HepG2 (cell line): ENCODE data around the gene CLCNKA. TPM values are rescaled to one million over a fixed set of nuclear protein-coding genes. Genes with fewer than 3 reads are reported as not detected.
"Not testable (repeated sequence)": the region's sequence is repeated elsewhere in the genome, so short reads cannot be mapped to it uniquely, and the experiment has no call there.

Experiments used
- ATAC-seq: fragments of 200-7000 bp; cut with Tn5 transposase; 3 replicates; pipeline ENCODE4 v1.9.1; 2020; ENCODE audit warnings: mild to moderate bottlenecking, moderate library complexity
- BruUV-seq: library from RNA; stranded (reverse); fragments of 400-500 nt; replicated peaks from 2 replicates; lab custom pipeline; 2021; lab: Mats Ljungman, UMichigan
- CTCF ChIA-PET: fragments of 300-600 bp; formaldehyde crosslinking; extraction: SDS; loops from one replicate; lab custom pipeline; 2021; ENCODE audit warnings: low total read pairs, inconsistent platforms, low intra/inter-chr PET ratio; lab: Yijun Ruan, JAX
- POLR2A ChIA-PET: fragments of 350-600 bp; sonication (Branson Sonifier 250); formaldehyde crosslinking; loops from one replicate; lab custom pipeline; 2020; ENCODE audit warnings: antibody characterized with exemption, inconsistent platforms; lab: Yijun Ruan, JAX
- DNase-seq: peaks from one replicate; pipeline ENCODE4 v3.0.0-alpha.2; 2015; ENCODE audit warnings: low spot score
- FAIRE-seq: peaks from 3 replicates; lab custom pipeline; 2011; peaks lifted over from hg19 to GRCh38; lab: Jason Lieb, UNC
- H2AFZ ChIP-seq: one replicate; pipeline ENCODE4 v1.6.1; 2011; ENCODE audit warnings: low read length, inconsistent platforms
- H3K27ac ChIP-seq: fragments of 300-600 bp; 3 replicates; pipeline ENCODE4 v1.8.0; 2011; ENCODE audit warnings: mixed run types, mild to moderate bottlenecking, mixed read lengths, low read length, inconsistent platforms; ENCODE audit not compliant: insufficient read depth; ENCODE audit errors: extremely low read length
- H3K27me3 ChIP-seq, 2 experiments: fragments of 200-600 bp in 1 of 2; 2 replicates in 1 of 2; 3 replicates in 1 of 2; pipeline versions ENCODE4 v1.6.0 to v1.8.0; 2011; ENCODE audit warnings: low read length in 2 of 2, mild to moderate bottlenecking in 2 of 2, moderate library complexity in 2 of 2, inconsistent platforms in 1 of 2; ENCODE audit not compliant: insufficient read depth in 2 of 2, control insufficient read depth in 1 of 2
- H3K36me3 ChIP-seq, 2 experiments: fragments of 200-600 bp in 1 of 2; replicated peaks in 1 of 2; 2 replicates in 1 of 2; 3 replicates in 1 of 2; pipeline versions ENCODE4 v1.5.1 to v1.8.0; 2011; ENCODE audit warnings: low read length in 2 of 2, inconsistent platforms in 1 of 2; ENCODE audit not compliant: insufficient read depth in 2 of 2, control insufficient read depth in 1 of 2
- H3K4me1 ChIP-seq: 2 replicates; pipeline ENCODE4 v1.5.1; 2012; ENCODE audit warnings: low read length, inconsistent platforms; ENCODE audit not compliant: insufficient read depth
- H3K4me2 ChIP-seq: 2 replicates; pipeline ENCODE4 v1.6.0; 2011; ENCODE audit warnings: low read depth, low read length, inconsistent platforms
- H3K4me3 ChIP-seq, 3 experiments: fragments of 200-600 bp in 1 of 3; sonication (generic), shearing (Covaris generic) in 1 of 3; replicated peaks in 1 of 3; 2 replicates each; pipeline ENCODE4 v1.5.1; 2011 to 2016; ENCODE audit warnings: low read length in 3 of 3, inconsistent platforms in 2 of 3, low read depth in 2 of 3, mild to moderate bottlenecking in 2 of 3, control low read depth in 1 of 3, mixed read lengths in 1 of 3; ENCODE audit not compliant: insufficient read depth in 1 of 3
- H3K79me2 ChIP-seq: one replicate; pipeline ENCODE4 v1.6.1; 2011; ENCODE audit warnings: low read length, inconsistent platforms; ENCODE audit not compliant: insufficient read depth
- H3K9ac ChIP-seq: 2 replicates; pipeline ENCODE4 v1.6.0; 2011; ENCODE audit warnings: mild to moderate bottlenecking, low read depth, low read length, inconsistent platforms; ENCODE audit not compliant: insufficient read depth
- H3K9me3 ChIP-seq: 2 replicates; pipeline ENCODE4 v1.5.1; 2012; ENCODE audit warnings: mild to moderate bottlenecking, low read length
- H4K20me1 ChIP-seq: 2 replicates; pipeline ENCODE4 v1.6.0; 2011; ENCODE audit warnings: inconsistent platforms, mild to moderate bottlenecking, low read length, moderate library complexity; ENCODE audit not compliant: insufficient read depth
- CREM ChIP-seq, 2 experiments: sonication (generic) in 1 of 2; formaldehyde crosslinking in 1 of 2; IDR thresholded peaks; 2 replicates each; pipeline versions ENCODE4 v1.4.0 to v1.6.1; 2016 to 2020; ENCODE audit warnings: antibody characterized with exemption in 1 of 2, mild to moderate bottlenecking in 1 of 2, missing genetic modification reagents in 1 of 2
- HBP1 ChIP-seq: IDR thresholded peaks from 2 replicates; pipeline ENCODE4 v1.6.1; 2016; ENCODE audit warnings: low read depth, control low read depth
- ISL2 ChIP-seq: sonication (generic); formaldehyde crosslinking; IDR thresholded peaks from 2 replicates; pipeline ENCODE4 v1.5.0; 2020; ENCODE audit warnings: missing genetic modification reagents
- KAT8 ChIP-seq: IDR thresholded peaks from 2 replicates; pipeline ENCODE4 v1.6.1; 2016; ENCODE audit warnings: missing genetic modification reagents, missing compliant biosample characterization
- YEATS4 ChIP-seq: sonication (generic); formaldehyde crosslinking; IDR thresholded peaks from 2 replicates; pipeline ENCODE4 v1.4.0; 2020; ENCODE audit warnings: missing genetic modification reagents, borderline replicate concordance
- ZSCAN5A ChIP-seq: sonication (generic); formaldehyde crosslinking; IDR thresholded peaks from 2 replicates; pipeline ENCODE4 v1.8.0; 2022; ENCODE audit warnings: mild to moderate bottlenecking, missing genetic modification reagents, borderline replicate concordance
- WGBS: methylation state at CpG from one replicate; pipeline ENCODE4 v1.1.6; 2017; ENCODE audit warnings: low lambda C conversion rate; 5-methylcytosine and 5-hydroxymethylcytosine counted together
- in situ Hi-C: cut with HindIII; loops from 2 replicates; pipeline ENCODE4 v1.10.0; 2017; ENCODE audit warnings: low pct_unique_long_range_greater_than_20kb; ENCODE audit not compliant: extremely low pct_ligation_motif_present
- intact Hi-C: fragments of 100-400 bp; cut with micrococcal nuclease; formaldehyde crosslinking; loops from one replicate; pipeline ENCODE4 v1.10.0; 2022; ENCODE audit not compliant: unreplicated experiment
- polyA plus RNA-seq, 8 experiments: library from polyadenylated mRNA; depleted of rRNA in 3 of 8; stranded (reverse) in 7 of 8; unstranded in 1 of 8; fragments of >200 nt; fragmentation: Illumina TruSeq in 4 of 8; extraction: Trizol in 4 of 8; gene quantifications; 2 replicates each; pipeline versions ENCODE4 v1.2.1 to v1.2.3, GENCODE V29; 2011 to 2016; ENCODE audit warnings: low read depth in 4 of 8, missing spikeins in 1 of 8, mixed read lengths in 1 of 8; ENCODE audit not compliant: insufficient read depth in 1 of 8
- total RNA-seq, 5 experiments: library from RNA; depleted of rRNA; stranded (reverse); fragments of >200 nt; fragmentation: Illumina TruSeq; extraction: Trizol; gene quantifications; 2 replicates each; pipeline ENCODE4 v1.2.3, GENCODE V29; 2016; ENCODE audit warnings: low read depth in 1 of 5
- TF ChIP-seq, protein P1 (sequence below): sonication (generic); formaldehyde crosslinking; IDR thresholded peaks from 2 replicates; pipeline ENCODE4; 2020; ENCODE audit warnings: missing genetic modification reagents, mild to moderate bottlenecking, borderline replicate concordance

Gene CLCNKA
- total and polyA plus RNA-seq, 2 of the 13 experiments (the other 11 are each of a cell fraction or from before 2014, with no cell fraction given), result 0.03 TPM; not detected in 1

DNA sequence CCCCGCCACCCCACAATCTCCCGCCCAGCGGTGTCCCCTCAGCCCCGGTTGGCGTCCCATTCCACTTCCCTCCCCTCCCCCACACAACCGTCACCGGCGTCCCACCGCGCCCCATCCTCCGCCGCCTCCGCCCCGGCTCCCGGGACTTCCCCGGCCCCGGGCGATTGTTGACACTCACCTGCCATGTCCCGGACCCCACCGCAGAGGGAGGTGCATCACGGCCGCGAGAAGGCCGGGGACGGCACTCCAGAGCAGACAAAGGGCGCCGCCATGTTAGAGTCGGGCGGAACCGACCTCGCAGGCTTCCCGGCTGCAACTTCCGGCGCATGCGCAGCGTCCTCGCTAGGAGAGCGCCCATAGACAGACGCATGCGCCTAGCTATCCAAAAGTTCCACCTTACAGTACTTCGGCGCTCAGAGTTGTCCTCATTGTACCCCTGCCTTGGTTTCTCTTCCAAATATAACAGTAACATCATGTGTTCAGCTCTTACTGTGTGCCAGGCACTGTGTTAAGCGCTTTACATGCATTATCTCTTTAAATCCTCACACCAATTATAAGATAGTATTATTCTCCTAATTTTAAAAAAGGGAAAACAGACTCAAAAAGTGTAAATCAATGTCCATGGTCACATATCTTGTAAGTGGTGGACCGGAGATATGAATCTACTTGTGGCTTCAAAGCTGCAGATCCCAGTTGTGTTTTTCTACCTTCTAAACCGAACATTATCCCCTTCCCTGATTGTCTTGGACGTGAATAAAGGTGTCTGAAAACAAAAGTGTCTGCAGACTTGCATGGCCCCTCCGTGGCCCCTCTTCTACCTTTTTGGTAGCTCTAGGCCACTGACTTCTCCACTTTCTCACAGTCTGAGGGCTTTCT, 45.8 kb upstream of the CLCNKA start, which contains the start of gene ZBTB17 (continued):
- TF ChIP-seq, protein P1, sequence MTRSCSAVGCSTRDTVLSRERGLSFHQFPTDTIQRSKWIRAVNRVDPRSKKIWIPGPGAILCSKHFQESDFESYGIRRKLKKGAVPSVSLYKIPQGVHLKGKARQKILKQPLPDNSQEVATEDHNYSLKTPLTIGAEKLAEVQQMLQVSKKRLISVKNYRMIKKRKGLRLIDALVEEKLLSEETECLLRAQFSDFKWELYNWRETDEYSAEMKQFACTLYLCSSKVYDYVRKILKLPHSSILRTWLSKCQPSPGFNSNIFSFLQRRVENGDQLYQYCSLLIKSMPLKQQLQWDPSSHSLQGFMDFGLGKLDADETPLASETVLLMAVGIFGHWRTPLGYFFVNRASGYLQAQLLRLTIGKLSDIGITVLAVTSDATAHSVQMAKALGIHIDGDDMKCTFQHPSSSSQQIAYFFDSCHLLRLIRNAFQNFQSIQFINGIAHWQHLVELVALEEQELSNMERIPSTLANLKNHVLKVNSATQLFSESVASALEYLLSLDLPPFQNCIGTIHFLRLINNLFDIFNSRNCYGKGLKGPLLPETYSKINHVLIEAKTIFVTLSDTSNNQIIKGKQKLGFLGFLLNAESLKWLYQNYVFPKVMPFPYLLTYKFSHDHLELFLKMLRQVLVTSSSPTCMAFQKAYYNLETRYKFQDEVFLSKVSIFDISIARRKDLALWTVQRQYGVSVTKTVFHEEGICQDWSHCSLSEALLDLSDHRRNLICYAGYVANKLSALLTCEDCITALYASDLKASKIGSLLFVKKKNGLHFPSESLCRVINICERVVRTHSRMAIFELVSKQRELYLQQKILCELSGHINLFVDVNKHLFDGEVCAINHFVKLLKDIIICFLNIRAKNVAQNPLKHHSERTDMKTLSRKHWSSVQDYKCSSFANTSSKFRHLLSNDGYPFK (CRISPR knock-in tag), result 0 out of 2 replicates have a peak, but pooled peaks have one; percentile 76
- TF ChIP-seq YEATS4 (CRISPR knock-in tag), result peak; percentile 46; the same call in 1 of the 2 replicates
- no peak for TF ChIP-seq ZSCAN5A
- TF ChIP-seq ISL2 (CRISPR knock-in tag), result 0 out of 2 replicates have a peak, but pooled peaks have one; percentile 26
- peak; percentile 77 for TF ChIP-seq CREM (IDR thresholded peaks at IDR 0.05)
- TF ChIP-seq CREM (CRISPR knock-in tag; IDR thresholded peaks at IDR 0.05), result no peak
- peak; percentile 96 for TF ChIP-seq KAT8
- TF ChIP-seq HBP1 (CRISPR knock-in tag), result 0 out of 2 replicates have a peak, but pooled peaks have one; percentile 22

GRCh38 chr1:15977947-15978346, 43.9 kb upstream of the CLCNKA start:
- BruUV-seq, H3K27ac ChIP-seq, in situ Hi-C loops, ATAC-seq, FAIRE-seq, DNase-seq, H4K20me1 ChIP-seq, H3K4me3 ChIP-seq, H3K9me3 ChIP-seq, H3K27me3 ChIP-seq, CTCF ChIA-PET, H2AFZ ChIP-seq, H3K4me2 ChIP-seq, H3K9ac ChIP-seq, intact Hi-C loops, POLR2A ChIA-PET, H3K36me3 ChIP-seq: not testable (repeated sequence)
- peaks cover 14% of the 10 kb centered on the region for H3K79me2 ChIP-seq
- WGBS, result 59% methylated on average over 4 of the region's 4 CpGs
- peaks cover 46% of the 10 kb centered on the region for H3K4me1 ChIP-seq
